Smooth muscle cell (in vitro differentiated cells): Measurements from ENCODE around the gene PSMC2. TPM values are rescaled to one million over a fixed set of nuclear protein-coding genes. Genes with fewer than 3 reads are reported as not detected.
A peak's percentile ranks its signal among the peaks of the same experiment; 100 is the strongest.

Experiments
- DNase-seq: peaks from one replicate; lab custom pipeline; 2025; ENCODE audit not compliant: unreplicated experiment; lab: John Stamatoyannopoulos, UW
- H2AFZ ChIP-seq: fragments of 200-600 bp; sonication (generic); 2 replicates; pipeline ENCODE4 v1.6.0; 2016; ENCODE audit warnings: antibody characterized with exemption, low read depth, mild to moderate bottlenecking
- H3F3A ChIP-seq: fragments of 200-600 bp; sonication (generic); 2 replicates; pipeline ENCODE4 v1.6.0; 2017; ENCODE audit warnings: antibody characterized with exemption, low read depth
- H3K27ac ChIP-seq: fragments of 200-600 bp; sonication (generic); 2 replicates; pipeline ENCODE4 v1.5.1; 2016; ENCODE audit warnings: low read depth, mild to moderate bottlenecking
- H3K27me3 ChIP-seq: fragments of 200-600 bp; sonication (generic); 2 replicates; pipeline ENCODE4 v1.6.1; 2016; ENCODE audit warnings: low read depth, mild to moderate bottlenecking
- H3K36me3 ChIP-seq: fragments of 200-600 bp; sonication (generic); 2 replicates; pipeline ENCODE4 v1.5.1; 2016; ENCODE audit warnings: low read depth
- H3K4me1 ChIP-seq: fragments of 200-600 bp; sonication (generic); 2 replicates; pipeline ENCODE4 v1.5.1; 2016; ENCODE audit warnings: low read depth
- H3K4me2 ChIP-seq: fragments of 200-600 bp; sonication (generic); 2 replicates; pipeline ENCODE4 v1.6.0; 2016; ENCODE audit warnings: mild to moderate bottlenecking
- H3K4me3 ChIP-seq: fragments of 200-600 bp; sonication (generic); 2 replicates; pipeline ENCODE4 v1.5.1; 2016; ENCODE audit warnings: mild to moderate bottlenecking
- H3K79me2 ChIP-seq: fragments of 200-600 bp; sonication (generic); 2 replicates; pipeline ENCODE4 v1.6.0; 2016; ENCODE audit warnings: low read depth, mild to moderate bottlenecking
- H3K9ac ChIP-seq: fragments of 200-600 bp; sonication (generic); 2 replicates; pipeline ENCODE4 v1.6.0; 2016; ENCODE audit warnings: low read depth
- H3K9me3 ChIP-seq: fragments of 200-600 bp; sonication (generic); replicated peaks from 2 replicates; pipeline ENCODE4 v1.5.1; 2016; ENCODE audit warnings: low read depth
- H4K20me1 ChIP-seq: fragments of 200-600 bp; sonication (generic); 2 replicates; pipeline ENCODE4 v1.6.0; 2016; ENCODE audit warnings: low read depth
- WGBS: methylation state at CpG from one replicate; pipeline ENCODE4 v1.1.7; 2016; ENCODE audit warnings: low lambda C conversion rate; 5-methylcytosine and 5-hydroxymethylcytosine counted together
- polyA plus RNA-seq: library from polyadenylated mRNA; unstranded; fragments of >200 nt; fragmentation: Nextera tagmentation; extraction: Ambion mirVana; gene quantifications from 2 replicates; pipeline ENCODE4 v1.2.1, GENCODE V29; 2016
- total RNA-seq: library from RNA; depleted of rRNA; stranded (reverse); fragments of >200 nt; gene quantifications from 2 replicates; pipeline ENCODE4 v1.2.3, GENCODE V29; 2014
- TF ChIP-seq, protein P1 (sequence below): fragments of 200-600 bp; sonication (generic); IDR thresholded peaks from 2 replicates; pipeline ENCODE4 v1.5.1; 2017; ENCODE audit warnings: borderline replicate concordance, mild to moderate bottlenecking, antibody characterized with exemption; ENCODE audit not compliant: insufficient read depth, poor library complexity, severe bottlenecking

The PSMC2 gene
- total and polyA plus RNA-seq, 2 experiments from 2014 or later, result 129 to 150 TPM

DNA sequence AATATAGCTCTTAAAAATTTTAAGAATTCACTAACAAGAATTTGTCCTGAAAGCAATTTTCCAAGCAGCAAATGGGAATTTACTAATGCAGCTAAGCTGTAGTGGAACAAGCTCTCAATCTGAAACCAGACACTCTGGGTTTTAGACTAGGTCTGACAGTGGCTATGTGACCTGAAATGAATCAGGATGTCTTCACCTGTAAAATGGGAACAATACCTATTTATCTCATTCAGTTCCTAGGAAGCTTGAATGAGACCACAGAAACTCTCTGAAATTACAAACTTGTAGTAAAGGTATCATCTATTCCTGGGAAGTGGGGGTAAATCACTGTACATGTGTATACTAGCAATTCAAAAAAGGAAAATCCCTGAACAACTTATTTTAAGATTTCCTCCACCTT, 4.1 kb upstream of the PSMC2 start:
- H3K79me2 ChIP-seq, result peaks cover 79% of the 10 kb centered on the region
- H3K9ac ChIP-seq, result peak overlapping the region; percentile 94
- no peak overlapping the region for H2AFZ ChIP-seq
- H3K4me2 ChIP-seq, result peak overlapping the region; percentile 92
- peak overlapping the region; percentile 79 for H3K27ac ChIP-seq
- TF ChIP-seq, protein P1, sequence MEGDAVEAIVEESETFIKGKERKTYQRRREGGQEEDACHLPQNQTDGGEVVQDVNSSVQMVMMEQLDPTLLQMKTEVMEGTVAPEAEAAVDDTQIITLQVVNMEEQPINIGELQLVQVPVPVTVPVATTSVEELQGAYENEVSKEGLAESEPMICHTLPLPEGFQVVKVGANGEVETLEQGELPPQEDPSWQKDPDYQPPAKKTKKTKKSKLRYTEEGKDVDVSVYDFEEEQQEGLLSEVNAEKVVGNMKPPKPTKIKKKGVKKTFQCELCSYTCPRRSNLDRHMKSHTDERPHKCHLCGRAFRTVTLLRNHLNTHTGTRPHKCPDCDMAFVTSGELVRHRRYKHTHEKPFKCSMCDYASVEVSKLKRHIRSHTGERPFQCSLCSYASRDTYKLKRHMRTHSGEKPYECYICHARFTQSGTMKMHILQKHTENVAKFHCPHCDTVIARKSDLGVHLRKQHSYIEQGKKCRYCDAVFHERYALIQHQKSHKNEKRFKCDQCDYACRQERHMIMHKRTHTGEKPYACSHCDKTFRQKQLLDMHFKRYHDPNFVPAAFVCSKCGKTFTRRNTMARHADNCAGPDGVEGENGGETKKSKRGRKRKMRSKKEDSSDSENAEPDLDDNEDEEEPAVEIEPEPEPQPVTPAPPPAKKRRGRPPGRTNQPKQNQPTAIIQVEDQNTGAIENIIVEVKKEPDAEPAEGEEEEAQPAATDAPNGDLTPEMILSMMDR, result no peak
- no peaks in the 10 kb centered on the region for H3F3A ChIP-seq
- DNase-seq, result no peak
- peaks cover 6% of the 10 kb centered on the region for H4K20me1 ChIP-seq
- H3K4me3 ChIP-seq, result peak overlapping the region; percentile 93
- no peaks in the 10 kb centered on the region for H3K27me3 ChIP-seq
- H3K36me3 ChIP-seq, result peaks cover 9% of the 10 kb centered on the region
- H3K4me1 ChIP-seq, result peaks cover 21% of the 10 kb centered on the region
- H3K9me3 ChIP-seq, result no peaks in the 10 kb centered on the region

DNA sequence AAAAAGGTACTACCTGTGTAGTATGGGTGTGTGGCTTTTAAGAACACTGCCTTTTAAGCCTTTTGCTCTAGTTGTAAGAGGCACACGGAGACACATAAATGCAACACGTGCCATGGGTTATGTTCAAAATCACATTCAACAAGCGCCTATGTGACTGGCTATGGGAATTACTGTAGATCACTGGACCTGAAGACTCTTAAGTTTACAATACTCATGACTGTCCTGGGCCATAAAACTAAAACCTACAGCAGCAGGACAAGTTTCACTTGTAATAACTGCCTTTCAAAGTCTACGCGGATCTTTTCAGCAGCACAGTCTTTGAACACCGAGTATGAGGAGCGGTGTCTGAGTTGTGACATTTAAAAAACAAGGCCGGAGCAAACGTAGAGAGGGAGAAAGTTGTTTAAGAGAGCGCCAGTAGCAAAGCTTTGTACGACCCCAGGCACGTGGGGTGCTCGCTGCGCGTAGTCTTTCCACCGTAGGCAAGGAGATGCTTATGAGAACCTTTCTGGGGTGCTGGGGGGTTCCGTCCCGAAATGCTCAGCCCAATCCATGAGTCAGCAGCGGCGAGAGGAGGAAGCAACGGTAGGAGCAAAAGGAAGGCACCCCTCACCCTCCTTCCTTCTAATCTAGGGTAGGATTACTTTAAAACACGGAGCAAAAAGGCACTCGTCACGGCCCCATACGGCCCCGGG, 3.5 kb upstream of the PSMC2 start:
- Histone ChIP-seq H2AFZ (peak overlapping the region; percentile 100), H3K4me1 (peaks cover 27% of the 10 kb centered on the region), H3F3A (no peaks in the 10 kb centered on the region), H3K27me3 (no peaks in the 10 kb centered on the region), H4K20me1 (peaks cover 12% of the 10 kb centered on the region), H3K4me2 (peak overlapping the region; percentile 92), H3K4me3 (peak overlapping the region; percentile 93), H3K27ac (peak overlapping the region; percentile 79), H3K9ac (peak overlapping the region; percentile 94), H3K79me2 (peaks cover 79% of the 10 kb centered on the region), H3K9me3 (no peaks in the 10 kb centered on the region), H3K36me3 (peaks cover 9% of the 10 kb centered on the region)
- peak; percentile 16 for DNase-seq
- TF ChIP-seq, protein P1, result no peak
- 2% methylated on average over 26 of the region's 26 CpGs for WGBS

DNA sequence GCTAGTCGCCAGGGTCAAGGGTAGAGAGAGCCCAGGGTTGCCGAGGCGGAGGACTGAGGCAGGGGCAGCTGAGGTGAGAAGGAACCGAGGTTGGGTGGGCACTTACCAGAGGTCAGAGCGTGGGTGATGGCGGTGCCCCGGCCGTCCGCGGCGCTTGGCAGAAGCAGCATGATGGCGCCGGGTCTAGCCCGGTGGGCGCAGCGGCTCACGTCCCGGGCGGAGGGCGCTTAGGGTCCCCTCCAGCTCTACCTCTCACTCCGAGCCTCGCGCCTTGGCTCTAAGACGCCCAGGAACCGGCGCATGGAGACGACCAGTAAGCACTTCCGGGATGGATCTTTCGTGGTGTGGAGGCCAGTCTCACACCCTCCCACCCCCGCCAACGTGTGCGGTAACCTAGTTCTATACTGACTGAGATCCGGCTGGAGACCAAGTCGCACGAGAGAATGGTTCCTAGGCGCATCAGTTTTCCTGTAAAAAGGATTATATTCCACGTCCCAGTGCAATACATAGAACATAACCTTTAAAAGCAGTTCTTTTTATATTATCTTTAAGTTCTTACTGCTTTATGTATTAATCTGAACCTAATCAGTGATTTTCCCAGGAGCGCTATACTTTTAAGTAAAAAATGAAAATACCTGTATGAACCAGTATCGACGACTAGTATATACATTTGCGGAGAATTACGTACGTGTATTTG, 2.8 kb upstream of the PSMC2 start, which contains the start of gene DNAJC2:
TSS of gene DNAJC2 (minus strand) at position 315 of the 697 bp plus-strand sequence. CDS start at position 170, 145 bp downstream.
- Histone ChIP-seq H2AFZ (peak within 1 kb of the TSS; percentile 100), H3K27me3 (no peaks in the 10 kb centered on the region), H4K20me1 (peaks cover 15% of the 10 kb centered on the region), H3K4me3 (peak within 1 kb of the TSS; percentile 93), H3K4me2 (peak within 1 kb of the TSS; percentile 92), H3K4me1 (peaks cover 31% of the 10 kb centered on the region), H3K79me2 (peaks cover 79% of the 10 kb centered on the region), H3K9me3 (no peaks in the 10 kb centered on the region), H3K36me3 (peaks cover 9% of the 10 kb centered on the region), H3F3A (no peaks in the 10 kb centered on the region), H3K9ac (peak within 1 kb of the TSS; percentile 94), H3K27ac (peak within 1 kb of the TSS; percentile 79)
- TF ChIP-seq, protein P1, result no peak
- DNase-seq, result peak; percentile 31
- WGBS, result 13% methylated on average over 40 of the region's 43 CpGs
